Measurements from ENCODE around the gene PSKH1.

PSKH1 gene

DNA sequence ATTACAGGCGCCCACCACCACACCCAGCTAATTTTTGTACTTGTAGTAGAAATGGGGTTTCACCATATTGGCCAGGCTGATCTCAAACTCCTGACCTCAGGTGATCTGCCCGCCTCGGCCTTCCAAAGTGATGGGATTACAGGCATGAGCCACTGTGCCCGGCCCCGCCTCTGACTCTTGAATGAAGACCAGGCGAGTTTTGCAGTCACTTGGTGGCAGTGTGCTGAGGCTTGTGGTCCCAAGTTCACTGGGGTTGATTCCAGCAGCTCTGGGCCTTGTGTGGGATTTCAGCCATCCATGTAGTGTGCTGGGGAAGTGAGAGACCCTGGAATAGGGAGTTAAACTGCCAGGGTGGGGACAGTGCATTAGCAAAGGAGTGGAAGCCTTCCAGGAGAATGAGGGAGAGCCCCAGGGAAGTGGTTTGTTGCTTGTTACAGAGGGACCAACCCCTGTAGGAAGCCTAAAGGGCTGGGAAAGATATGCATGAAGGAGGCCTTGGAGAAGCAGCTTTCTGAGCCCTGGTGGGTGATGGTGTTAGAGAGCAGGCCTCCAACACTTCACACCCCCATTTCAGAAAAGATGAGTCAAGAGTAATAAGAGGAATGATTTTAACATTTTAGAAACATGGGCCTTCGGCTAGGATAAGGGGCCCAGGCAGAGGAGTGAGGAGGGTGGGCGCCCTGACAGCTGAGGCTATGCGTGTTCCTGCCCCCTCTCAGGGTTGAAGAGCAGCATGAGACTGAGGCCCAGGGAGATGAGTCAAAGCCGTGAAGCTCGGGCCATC, 14.5 kb downstream of the PSKH1 start:
- TF ChIP-seq ZNF514 (tag by site-specific recombination; IDR thresholded peaks at IDR 0.05) (no peak), CTCF (tag by site-specific recombination; IDR thresholded peaks at IDR 0.05) (0 out of 2 replicates have a peak, but pooled peaks have one; percentile 19)
- H3K4me1 ChIP-seq (ENCODE audit: control insufficient read depth, insufficient read depth, low read length): no peaks in the 10 kb centered on the region
- ChIA-PET CTCF (no interaction called here), POLR2A (interaction anchor here (1.3 kb wide), 1 partner anchor 21 kb away, joined by 3 read pairs; no protein-coding TSS in a partner anchor)
- H3K4me3 ChIP-seq (ENCODE audit: low read depth, low read length): no peak overlapping the region
- no peaks in the 10 kb centered on the region for H3K9me3 ChIP-seq (ENCODE audit: control insufficient read depth, insufficient read depth, low read depth, low read length)
- peaks cover 5 to 45% of the 10 kb centered on the region in 2 experiments; a peak in 2 of 3 replicates for H3K36me3 ChIP-seq (ENCODE audit: control insufficient read depth in 2 of 2, insufficient read depth in 1 of 2, low read length in 2 of 2)
- no peak overlapping the region for H3K27ac ChIP-seq (ENCODE audit: extremely low read depth, low read depth, low read length)

GRCh38 chr16:67909056-67909742, 16.1 kb downstream of the PSKH1 start:
- ChIA-PET POLR2A (no interaction called here), CTCF (interaction anchor here (0.8 to 0.9 kb wide), 2 partner anchors 9 to 93 kb away, joined by 3 to 5 read pairs; no protein-coding TSS in a partner anchor)
- no peak for TF ChIP-seq GLI2 (tag by site-specific recombination; IDR thresholded peaks at IDR 0.05; ENCODE audit: borderline replicate concordance, low read depth)
- TF ChIP-seq ZBTB6 (tag by site-specific recombination; IDR thresholded peaks at IDR 0.05): peak; percentile 50; the same call in 1 of the 2 replicates
- peak; percentile 51 for TF ChIP-seq SCRT2 (tag by site-specific recombination; IDR thresholded peaks at IDR 0.05)
- Histone ChIP-seq H3K9me3 (ENCODE audit: control insufficient read depth, insufficient read depth, low read depth, low read length) (no peaks in the 10 kb centered on the region), H3K4me3 (ENCODE audit: low read depth, low read length) (no peak overlapping the region), H3K36me3 (ENCODE audit: control insufficient read depth in 2 of 2, insufficient read depth in 1 of 2, low read length in 2 of 2) (peaks cover 0 to 35% of the 10 kb centered on the region in 2 experiments; a peak in 2 of 3 replicates), H3K27ac (ENCODE audit: extremely low read depth, low read depth, low read length) (no peak overlapping the region), H3K4me1 (ENCODE audit: control insufficient read depth, insufficient read depth, low read length) (no peaks in the 10 kb centered on the region)

DNA sequence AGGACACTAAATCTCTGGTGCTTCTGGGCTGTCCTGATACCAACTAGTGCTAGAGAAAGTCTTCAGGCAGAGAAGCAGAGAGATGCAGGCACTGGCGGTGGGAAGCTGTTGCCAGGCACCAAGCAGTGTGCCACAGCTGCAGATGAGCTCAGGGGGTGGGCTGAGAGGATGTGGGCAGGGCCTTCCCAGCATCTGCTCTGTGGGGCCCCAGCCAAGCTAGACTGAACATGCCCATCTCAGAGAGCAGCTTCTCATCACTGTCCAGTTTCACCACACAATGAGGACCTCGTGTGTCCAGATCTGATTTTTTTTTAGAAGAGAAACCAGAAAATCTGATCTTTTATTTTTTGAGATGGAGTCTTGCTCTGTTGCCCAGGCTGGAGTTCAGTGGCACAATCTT, 17.1 kb downstream of the PSKH1 start:
- POLR2A ChIA-PET: no interaction called here
- Histone ChIP-seq H3K4me1 (ENCODE audit: control insufficient read depth, insufficient read depth, low read length) (no peaks in the 10 kb centered on the region), H3K9me3 (ENCODE audit: control insufficient read depth, insufficient read depth, low read depth, low read length) (no peaks in the 10 kb centered on the region), H3K4me3 (ENCODE audit: low read depth, low read length) (no peak overlapping the region), H3K36me3 (ENCODE audit: control insufficient read depth in 2 of 2, insufficient read depth in 1 of 2, low read length in 2 of 2) (peaks cover 0 to 41% of the 10 kb centered on the region in 2 experiments; a peak in 2 of 3 replicates), H3K27ac (ENCODE audit: extremely low read depth, low read depth, low read length) (no peak overlapping the region)
- TF ChIP-seq GLI4 (tag by site-specific recombination; IDR thresholded peaks at IDR 0.05) (no peak), ZNF692 (tag by site-specific recombination; IDR thresholded peaks at IDR 0.05) (0 out of 2 replicates have a peak, but pooled peaks have one; percentile 24), ZNF48 (tag by site-specific recombination; IDR thresholded peaks at IDR 0.05) (no peak), EGR2 (tag by site-specific recombination; IDR thresholded peaks at IDR 0.05; ENCODE audit: low read depth) (no peak), ZNF335 (tag by site-specific recombination; conservative IDR thresholded peaks at IDR 0.05) (0 out of 2 replicates have a peak, but pooled peaks have one; percentile 17), ZFHX2 (tag by site-specific recombination; conservative IDR thresholded peaks at IDR 0.05) (0 out of 2 replicates have a peak, but pooled peaks have one; percentile 28), ZNF473 (tag by site-specific recombination; IDR thresholded peaks at IDR 0.05) (no peak), ZNF2 (tag by site-specific recombination; IDR thresholded peaks at IDR 0.05) (no peak), TCF7L2 (IDR thresholded peaks at IDR 0.05; ENCODE audit: borderline replicate concordance, low read depth, low read length) (no peak), ZNF560 (tag by site-specific recombination; IDR thresholded peaks at IDR 0.05; ENCODE audit: borderline replicate concordance) (no peak), ZIC2 (tag by site-specific recombination; IDR thresholded peaks at IDR 0.05) (peak; percentile 62)
- CTCF ChIA-PET: interaction anchor here (0.6 kb wide), 1 partner anchor 19 kb away, joined by 3 read pairs; no protein-coding TSS in a partner anchor
